GM18907 (cell line): ENCODE data around the gene CDT1.
"Not testable (repeated sequence)": the region's sequence is repeated elsewhere in the genome, so short reads cannot be mapped to it uniquely, and the experiment has no call there.

Source experiments
- ATAC-seq: cut with Tn5 transposase; IDR thresholded peaks from one replicate; pipeline ENCODE4 v1.9.1; 2021; ENCODE audit warnings: mild to moderate bottlenecking, moderate library complexity; ENCODE audit not compliant: unreplicated experiment

CDT1 gene

GRCh38 chr16:88815901-88816589 lies 12.5 kb downstream of the CDT1 start:
- no peak for ATAC-seq

- ATAC-seq, result no peak
Measured at GRCh38 chr16:88816736-88817535, 13.3 kb downstream of the CDT1 start.

- no peak for ATAC-seq
Measured at GRCh38 chr16:88817785-88818574, 14.4 kb downstream of the CDT1 start.

- ATAC-seq, result no peak
Measured at GRCh38 chr16:88818575-88818874, 14.9 kb downstream of the CDT1 start.

- no peak for ATAC-seq
Measured at GRCh38 chr16:88819126-88819525, 15.5 kb downstream of the CDT1 start.

- no peak for ATAC-seq
Measured at GRCh38 chr16:88820385-88821025, 16.9 kb downstream of the CDT1 start.

GRCh38 chr16:88821168-88821850 lies 17.7 kb downstream of the CDT1 start:
- no peak for ATAC-seq

- ATAC-seq, result no peak
Measured at GRCh38 chr16:88822281-88823040, 18.9 kb downstream of the CDT1 start.

GRCh38 chr16:88823646-88824045 lies 20.1 kb downstream of the CDT1 start:
- not testable (repeated sequence) for ATAC-seq

- ATAC-seq, result no peak
Measured at GRCh38 chr16:88824256-88825077, 20.9 kb downstream of the CDT1 start.

GRCh38 chr16:88825146-88825545 lies 21.6 kb downstream of the CDT1 start:
- no peak for ATAC-seq

GRCh38 chr16:88826070-88826840 lies 22.7 kb downstream of the CDT1 start:
- no peak for ATAC-seq

GRCh38 chr16:88827727-88828126 lies 24.1 kb downstream of the CDT1 start:
- ATAC-seq, result no peak

- no peak for ATAC-seq
Measured at GRCh38 chr16:88828711-88829110, 25.1 kb downstream of the CDT1 start.

GRCh38 chr16:88830258-88830657 lies 26.7 kb downstream of the CDT1 start:
- ATAC-seq, result no peak

- no peak for ATAC-seq
Measured at GRCh38 chr16:88830783-88831182, 27.2 kb downstream of the CDT1 start.

GRCh38 chr16:88831838-88832237 lies 28.2 kb downstream of the CDT1 start:
- ATAC-seq, result no peak

GRCh38 chr16:88833086-88833485 lies 29.5 kb downstream of the CDT1 start:
- no peak for ATAC-seq
